ENCODE data around the gene PCSK5.

DNA sequence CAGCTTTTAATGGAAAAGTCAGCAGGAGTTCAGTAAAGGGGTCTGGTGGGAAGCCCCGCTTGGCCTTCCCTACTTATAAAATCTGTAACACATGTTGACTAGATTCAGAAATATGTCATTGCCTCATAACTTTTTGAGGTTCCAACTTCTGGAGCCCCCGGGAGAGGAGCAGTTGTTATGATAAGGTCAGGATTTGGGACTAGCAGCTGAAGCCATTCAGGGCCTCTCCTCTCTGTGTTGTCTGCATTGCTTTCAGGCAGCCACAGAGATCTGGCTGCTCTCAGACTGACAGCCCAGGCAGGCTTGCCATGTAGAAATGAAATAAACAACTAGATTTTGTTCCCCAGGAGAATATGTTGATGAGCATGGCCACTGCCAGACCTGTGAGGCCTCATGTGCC is 336.7 kb downstream of the PCSK5 start:
- TF ChIP-seq POLR2A (IDR thresholded peaks at IDR 0.05) = no peak
- TF ChIP-seq, protein P1, sequence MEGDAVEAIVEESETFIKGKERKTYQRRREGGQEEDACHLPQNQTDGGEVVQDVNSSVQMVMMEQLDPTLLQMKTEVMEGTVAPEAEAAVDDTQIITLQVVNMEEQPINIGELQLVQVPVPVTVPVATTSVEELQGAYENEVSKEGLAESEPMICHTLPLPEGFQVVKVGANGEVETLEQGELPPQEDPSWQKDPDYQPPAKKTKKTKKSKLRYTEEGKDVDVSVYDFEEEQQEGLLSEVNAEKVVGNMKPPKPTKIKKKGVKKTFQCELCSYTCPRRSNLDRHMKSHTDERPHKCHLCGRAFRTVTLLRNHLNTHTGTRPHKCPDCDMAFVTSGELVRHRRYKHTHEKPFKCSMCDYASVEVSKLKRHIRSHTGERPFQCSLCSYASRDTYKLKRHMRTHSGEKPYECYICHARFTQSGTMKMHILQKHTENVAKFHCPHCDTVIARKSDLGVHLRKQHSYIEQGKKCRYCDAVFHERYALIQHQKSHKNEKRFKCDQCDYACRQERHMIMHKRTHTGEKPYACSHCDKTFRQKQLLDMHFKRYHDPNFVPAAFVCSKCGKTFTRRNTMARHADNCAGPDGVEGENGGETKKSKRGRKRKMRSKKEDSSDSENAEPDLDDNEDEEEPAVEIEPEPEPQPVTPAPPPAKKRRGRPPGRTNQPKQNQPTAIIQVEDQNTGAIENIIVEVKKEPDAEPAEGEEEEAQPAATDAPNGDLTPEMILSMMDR (IDR thresholded peaks at IDR 0.05) = no peak

All from adrenal gland (tissue), 5 donors.